Endothelial cell of umbilical vein (primary cell): ENCODE results near the gene ASIC4.

Experiments
- CTCF ChIP-seq, 2 donors: IDR thresholded peaks; 1 replicate in 1 of 2; 2 replicates in 1 of 2; pipeline ENCODE4 v1.5.1; 2011; ENCODE audit warnings: low read length in 2 of 2, mild to moderate bottlenecking in 2 of 2, moderate library complexity in 2 of 2, control low read depth in 1 of 2, inconsistent platforms in 1 of 2, low read depth in 1 of 2; ENCODE audit not compliant: insufficient read depth in 1 of 2; ENCODE audit errors: extremely low read depth in 1 of 2
- POLR2A ChIP-seq: IDR thresholded peaks from 2 replicates; pipeline ENCODE4 v1.6.1; 2012; ENCODE audit warnings: low read depth, mild to moderate bottlenecking, control low read depth, low read length
- POLR2AphosphoS5 ChIP-seq: IDR thresholded peaks from 2 replicates; pipeline ENCODE4 v1.6.1; 2012; ENCODE audit warnings: low read depth, mild to moderate bottlenecking, control low read depth, low read length, moderate library complexity; ENCODE audit not compliant: insufficient read depth

GRCh38 chr2:219514196-219514761, at the start of gene ASIC4:
- no peak for TF ChIP-seq POLR2AphosphoS5
- TF ChIP-seq CTCF (IDR thresholded peaks at IDR 0.05; ENCODE audit: extremely low read depth in 1 of 2, insufficient read depth in 1 of 2, low read depth in 1 of 2, low read length in 2 of 2) = no peak
- TF ChIP-seq POLR2A = no peak
